ENCODE results near the gene ST3GAL6. TPM values are rescaled to one million over a fixed set of nuclear protein-coding genes. Genes with fewer than 3 reads are reported as not detected.

The ST3GAL6 gene
- total and polyA plus RNA-seq, 12 donors: 27.3 to 92.9 (median 57.5) TPM

- DNase-seq (no peak), ATAC-seq (peak in 2 of 8 donors; percentile 27 to 37)
- Histone ChIP-seq H3K27me3 (no peaks in the 10 kb centered on the region), H3K27ac (peak overlapping the region in 8 of 10 donors; percentile 9 to 72 (median 52)), H3K4me1 (peaks cover 19 to 92% (median 65%) of the 10 kb centered on the region in 9 donors), H3K4me3 (no peak overlapping the region), H3K36me3 (peaks cover 0 to 31% (median 0%) of the 10 kb centered on the region in 9 donors), H3K9me3 (no peaks in the 10 kb centered on the region)
- WGBS, 2 donors: 24 to 34% methylated on average over 2 of the region's 2 CpGs
- intact Hi-C loops (cut with DNase I): loop anchor here in 3 of 10 donors (5.0 kb wide), 1 partner anchor 37 kb away; no protein-coding TSS in a partner anchor
- no peak for TF ChIP-seq CTCF (IDR thresholded peaks at IDR 0.05)
Measured at GRCh38 chr3:98768961-98769360, 5.8 kb downstream of the ST3GAL6 start.

GRCh38 chr3:98769448-98769847 lies 6.3 kb downstream of the ST3GAL6 start:
- intact Hi-C loops (cut with DNase I): loop anchor here in 3 of 10 donors (5.0 kb wide), 1 partner anchor 37 kb away; no protein-coding TSS in a partner anchor

GRCh38 chr3:98770261-98771039 lies 7.3 kb downstream of the ST3GAL6 start:
- DNase-seq (peak; percentile 44 to 48), ATAC-seq (peak in 7 of 8 donors; percentile 7 to 65 (median 43))
- H3K4me3 ChIP-seq: no peak overlapping the region
- intact Hi-C loops (cut with DNase I): loop anchor here in 1 of 10 donors (5.0 kb wide), 1 partner anchor 38 kb away; no protein-coding TSS in a partner anchor
- H3K27ac ChIP-seq: peak overlapping the region in 8 of 10 donors; percentile 3 to 72 (median 48)
- H3K4me1 ChIP-seq: peaks cover 14 to 80% (median 50%) of the 10 kb centered on the region in 9 donors
- H3K27me3 ChIP-seq: no peaks in the 10 kb centered on the region
- WGBS, 2 donors: 74 to 81% methylated on average over 8 of the region's 8 CpGs
- peaks cover 0 to 46% (median 0%) of the 10 kb centered on the region in 9 donors for H3K36me3 ChIP-seq
- no peaks in the 10 kb centered on the region for H3K9me3 ChIP-seq
- no peak for TF ChIP-seq CTCF (IDR thresholded peaks at IDR 0.05)

More at GRCh38 chr3:98769448-98769847, 6.3 kb downstream of the ST3GAL6 start:
- ATAC-seq (peak in 3 of 8 donors; percentile 62 to 66 (median 65)), DNase-seq (no peak)
- Histone ChIP-seq H3K9me3 (no peaks in the 10 kb centered on the region), H3K27ac (peak overlapping the region in 8 of 10 donors; percentile 9 to 72 (median 52)), H3K27me3 (no peaks in the 10 kb centered on the region), H3K4me3 (no peak overlapping the region), H3K4me1 (peaks cover 18 to 87% (median 60%) of the 10 kb centered on the region in 9 donors), H3K36me3 (peaks cover 0 to 36% (median 0%) of the 10 kb centered on the region in 9 donors)
- TF ChIP-seq CTCF (IDR thresholded peaks at IDR 0.05): no peak

GRCh38 chr3:98772022-98772421 lies 8.9 kb downstream of the ST3GAL6 start:
- no peak for TF ChIP-seq CTCF (IDR thresholded peaks at IDR 0.05)
- DNase-seq (no peak), ATAC-seq (no peak)
- H3K4me1 ChIP-seq: peaks cover 11 to 80% (median 40%) of the 10 kb centered on the region in 9 donors
- no peaks in the 10 kb centered on the region for H3K27me3 ChIP-seq
- no peaks in the 10 kb centered on the region for H3K9me3 ChIP-seq
- H3K27ac ChIP-seq: no peak overlapping the region
- intact Hi-C loops (cut with DNase I): loop anchor here in 1 of 10 donors (5.0 kb wide), 1 partner anchor 40 kb away; no protein-coding TSS in a partner anchor
- H3K36me3 ChIP-seq: peaks cover 0 to 60% (median under 1%) of the 10 kb centered on the region in 9 donors
- H3K4me3 ChIP-seq: no peak overlapping the region
- WGBS, 2 donors: 92 to 97% methylated on average over 2 of the region's 2 CpGs
